Measurements from ENCODE around the gene AJAP1.

DNA sequence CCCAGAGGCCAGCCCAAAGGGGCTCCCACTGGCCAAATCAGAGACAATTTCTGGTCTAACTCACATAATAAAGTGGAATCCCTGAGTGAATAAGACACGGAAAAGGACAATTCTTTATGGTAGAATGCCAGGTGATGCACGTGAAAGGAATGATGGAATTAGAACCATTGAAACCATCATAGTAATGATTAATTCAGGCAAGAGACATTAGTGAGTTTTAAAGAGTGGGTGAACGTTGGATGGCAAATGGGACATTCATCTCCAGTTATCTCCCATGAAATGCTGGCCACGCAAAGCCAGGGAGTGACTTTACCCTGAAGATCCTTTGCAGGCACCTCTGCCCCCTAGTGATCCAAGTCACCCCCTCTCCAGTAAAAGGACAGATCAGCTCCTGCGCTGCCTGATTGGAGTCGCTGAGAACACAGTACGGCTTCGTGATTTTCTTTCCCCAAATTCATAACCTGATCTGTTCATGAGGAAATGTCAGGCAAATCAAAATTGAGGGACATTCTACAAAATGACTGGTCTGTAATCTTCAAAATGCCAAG lies 87.5 kb downstream of the AJAP1 start:
- TF ChIP-seq MXI1 (IDR thresholded peaks at IDR 0.05; ENCODE audit: low read depth, low read length): no peak
- TF ChIP-seq, protein P1, sequence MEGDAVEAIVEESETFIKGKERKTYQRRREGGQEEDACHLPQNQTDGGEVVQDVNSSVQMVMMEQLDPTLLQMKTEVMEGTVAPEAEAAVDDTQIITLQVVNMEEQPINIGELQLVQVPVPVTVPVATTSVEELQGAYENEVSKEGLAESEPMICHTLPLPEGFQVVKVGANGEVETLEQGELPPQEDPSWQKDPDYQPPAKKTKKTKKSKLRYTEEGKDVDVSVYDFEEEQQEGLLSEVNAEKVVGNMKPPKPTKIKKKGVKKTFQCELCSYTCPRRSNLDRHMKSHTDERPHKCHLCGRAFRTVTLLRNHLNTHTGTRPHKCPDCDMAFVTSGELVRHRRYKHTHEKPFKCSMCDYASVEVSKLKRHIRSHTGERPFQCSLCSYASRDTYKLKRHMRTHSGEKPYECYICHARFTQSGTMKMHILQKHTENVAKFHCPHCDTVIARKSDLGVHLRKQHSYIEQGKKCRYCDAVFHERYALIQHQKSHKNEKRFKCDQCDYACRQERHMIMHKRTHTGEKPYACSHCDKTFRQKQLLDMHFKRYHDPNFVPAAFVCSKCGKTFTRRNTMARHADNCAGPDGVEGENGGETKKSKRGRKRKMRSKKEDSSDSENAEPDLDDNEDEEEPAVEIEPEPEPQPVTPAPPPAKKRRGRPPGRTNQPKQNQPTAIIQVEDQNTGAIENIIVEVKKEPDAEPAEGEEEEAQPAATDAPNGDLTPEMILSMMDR (IDR thresholded peaks at IDR 0.05): no peak
- no peak for TF ChIP-seq JUND (IDR thresholded peaks at IDR 0.05)
- TF ChIP-seq NRF1 (IDR thresholded peaks at IDR 0.05; ENCODE audit: low read depth, low read length): no peak

All from SK-N-SH (cell line).